H9 (cell line): ENCODE results near the gene FHIT. TPM values are rescaled to one million over a fixed set of nuclear protein-coding genes. Genes with fewer than 3 reads are reported as not detected.

Source experiments
- DNase-seq: peaks from one replicate; pipeline ENCODE4 v3.0.0-alpha.2; 2017
- H2AFZ ChIP-seq: one replicate; pipeline ENCODE4 v1.6.1; 2013; ENCODE audit warnings: mild to moderate bottlenecking, low read length, control low read depth, moderate library complexity
- H2AK5ac ChIP-seq: 2 replicates; pipeline ENCODE4 v1.6.1; 2013; ENCODE audit warnings: low read length, control low read depth, mixed read lengths; ENCODE audit not compliant: insufficient read length
- H2BK120ac ChIP-seq: one replicate; pipeline ENCODE4 v1.6.1; 2013; ENCODE audit warnings: low read depth, mild to moderate bottlenecking, low read length, control low read depth, inconsistent platforms; ENCODE audit not compliant: poor library complexity, severe bottlenecking
- H2BK12ac ChIP-seq: 2 replicates; pipeline ENCODE4 v1.6.1; 2013; ENCODE audit warnings: low read length, control low read depth, mixed read lengths, low read depth; ENCODE audit not compliant: insufficient read length
- H2BK15ac ChIP-seq: 2 replicates; pipeline ENCODE4 v1.6.1; 2013; ENCODE audit warnings: low read depth, low read length, control low read depth
- H2BK20ac ChIP-seq: one replicate; pipeline ENCODE4 v1.6.1; 2013; ENCODE audit warnings: low read depth, mild to moderate bottlenecking, low read length, control low read depth, inconsistent platforms; ENCODE audit not compliant: poor library complexity, severe bottlenecking
- H2BK5ac ChIP-seq: 2 replicates; pipeline ENCODE4 v1.6.1; 2013; ENCODE audit warnings: low read length, control low read depth, mixed read lengths; ENCODE audit not compliant: insufficient read length
- H3K14ac ChIP-seq: 2 replicates; pipeline ENCODE4 v1.6.1; 2013; ENCODE audit warnings: low read length, control low read depth; ENCODE audit not compliant: insufficient read depth
- H3K18ac ChIP-seq: 2 replicates; pipeline ENCODE4 v1.6.1; 2013; ENCODE audit warnings: low read depth, mild to moderate bottlenecking, mixed read lengths, low read length, control low read depth; ENCODE audit not compliant: insufficient read length
- H3K23ac ChIP-seq: 2 replicates; pipeline ENCODE4 v1.6.1; 2013; ENCODE audit warnings: low read length, control low read depth, mixed read lengths, low read depth; ENCODE audit not compliant: insufficient read length
- H3K23me2 ChIP-seq: 2 replicates; pipeline ENCODE4 v1.6.1; 2013; ENCODE audit warnings: low read depth, mild to moderate bottlenecking, mixed read lengths, low read length, control low read depth; ENCODE audit not compliant: insufficient read length, poor library complexity, severe bottlenecking
- H3K27ac ChIP-seq: 2 replicates; pipeline ENCODE4 v1.5.1; 2013; ENCODE audit warnings: low read length, control low read depth, mixed read lengths, low read depth; ENCODE audit not compliant: insufficient read length
- H3K27me3 ChIP-seq: 2 replicates; pipeline ENCODE4 v1.6.1; 2013; ENCODE audit warnings: low read length, control low read depth, inconsistent platforms; ENCODE audit not compliant: insufficient read depth
- H3K4ac ChIP-seq: 2 replicates; pipeline ENCODE4 v1.6.1; 2013; ENCODE audit warnings: low read depth, mild to moderate bottlenecking, control low read depth, inconsistent platforms, low read length, moderate library complexity
- H3K4me1 ChIP-seq: 2 replicates; pipeline ENCODE4 v1.6.1; 2013; ENCODE audit warnings: low read length, control low read depth, inconsistent platforms; ENCODE audit not compliant: insufficient read depth
- H3K4me2 ChIP-seq: 2 replicates; pipeline ENCODE4 v1.6.1; 2013; ENCODE audit warnings: low read length, control low read depth, mixed read lengths; ENCODE audit not compliant: insufficient read length, insufficient read depth
- H3K56ac ChIP-seq: 2 replicates; pipeline ENCODE4 v1.6.1; 2013; ENCODE audit warnings: low read depth, mild to moderate bottlenecking, mixed read lengths, low read length, control low read depth; ENCODE audit not compliant: insufficient read length
- H3K79me1 ChIP-seq: 2 replicates; pipeline ENCODE4 v1.6.1; 2013; ENCODE audit warnings: low read depth, mild to moderate bottlenecking, moderate library complexity, low read length, control low read depth, inconsistent platforms; ENCODE audit not compliant: insufficient read depth, poor library complexity, severe bottlenecking
- H3K79me2 ChIP-seq: 2 replicates; pipeline ENCODE4 v1.6.1; 2013; ENCODE audit warnings: low read length, control low read depth, inconsistent platforms; ENCODE audit not compliant: insufficient read depth
- H3K9ac ChIP-seq: 2 replicates; pipeline ENCODE4 v1.6.1; 2013; ENCODE audit warnings: low read length, control low read depth, mixed read lengths; ENCODE audit not compliant: insufficient read length; ENCODE audit errors: extremely low read depth
- H3K9me3 ChIP-seq: one replicate; pipeline ENCODE4 v1.6.1; 2013; ENCODE audit warnings: low read depth, low read length, inconsistent platforms; ENCODE audit not compliant: control insufficient read depth
- H3T11ph ChIP-seq: one replicate; pipeline ENCODE4 v1.6.1; 2013; ENCODE audit warnings: mild to moderate bottlenecking, low read length, control low read depth, inconsistent platforms
- H4K20me1 ChIP-seq: one replicate; pipeline ENCODE4 v1.6.1; 2013; ENCODE audit not compliant: control insufficient read depth, insufficient read length, insufficient read depth
- H4K5ac ChIP-seq: 2 replicates; pipeline ENCODE4 v1.6.1; 2013; ENCODE audit warnings: low read depth, mild to moderate bottlenecking, mixed read lengths, low read length, control low read depth; ENCODE audit not compliant: insufficient read length
- H4K8ac ChIP-seq: replicated peaks from 2 replicates; pipeline ENCODE4 v1.6.1; 2013; ENCODE audit warnings: low read length, control low read depth, mixed read lengths, low read depth; ENCODE audit not compliant: insufficient read length
- H4K91ac ChIP-seq: 2 replicates; pipeline ENCODE4 v1.6.1; 2013; ENCODE audit warnings: low read depth, mild to moderate bottlenecking, moderate library complexity, mixed read lengths, low read length, control low read depth; ENCODE audit not compliant: insufficient read length
- H3K27ac Mint-ChIP-seq, 3 experiments: 2 replicates in 2 of 3; 3 replicates in 1 of 3; pipeline ENCODE4 v1.8.0; 2020 to 2021; ENCODE audit warnings: mixed read lengths in 3 of 3, mild to moderate bottlenecking in 1 of 3, moderate library complexity in 1 of 3
- H3K27me3 Mint-ChIP-seq: 2 replicates; pipeline ENCODE4 v1.8.0; 2021; ENCODE audit warnings: low read depth, mild to moderate bottlenecking, moderate library complexity, mixed read lengths
- H3K36me3 Mint-ChIP-seq, 3 experiments: 2 replicates in 2 of 3; 3 replicates in 1 of 3; pipeline ENCODE4 v1.8.0; 2020 to 2021; ENCODE audit warnings: low read depth in 3 of 3, mixed read lengths in 3 of 3; ENCODE audit not compliant: insufficient read depth in 1 of 3
- H3K4me1 Mint-ChIP-seq, 2 experiments: 2 replicates each; pipeline ENCODE4 v1.8.0; 2020; ENCODE audit warnings: mixed read lengths in 2 of 2
- H3K4me3 Mint-ChIP-seq, 2 experiments: 2 replicates in 1 of 2; 3 replicates in 1 of 2; pipeline ENCODE4 v1.8.0; 2020 to 2021; ENCODE audit warnings: mild to moderate bottlenecking in 2 of 2, mixed read lengths in 2 of 2, moderate library complexity in 1 of 2
- H3K9me3 Mint-ChIP-seq, 2 experiments: 2 replicates in 1 of 2; 3 replicates in 1 of 2; pipeline ENCODE4 v1.8.0; 2020; ENCODE audit warnings: mild to moderate bottlenecking in 2 of 2, mixed read lengths in 2 of 2, moderate library complexity in 1 of 2
- CTCF ChIP-seq: fragments of 200-600 bp; sonication (generic); conservative IDR thresholded peaks from 3 replicates; pipeline ENCODE4 v1.8.0; 2021; ENCODE audit warnings: antibody characterized with exemption, mild to moderate bottlenecking
- WGBS: extraction: QIAGEN DNeasy Blood & Tissue Kit; methylation state at CpG from one replicate; pipeline ENCODE4 v1.1.7; 2013; ENCODE audit warnings: missing lambda C conversion rate, low lambda C conversion rate, mixed read lengths; ENCODE audit not compliant: insufficient read length; ENCODE audit errors: extremely low coverage; 5-methylcytosine and 5-hydroxymethylcytosine counted together
- total RNA-seq: library from RNA; stranded (reverse); gene quantifications from 2 replicates; pipeline ENCODE4 v1.2.1, GENCODE V29; 2021

The FHIT gene
- total RNA-seq, 1 experiment from 2014 or later, result 3.0 TPM

- no peaks in the 10 kb centered on the region; the same call in 1 of the 2 replicates for H3K79me2 ChIP-seq
- no peak overlapping the region for H4K91ac ChIP-seq
- Mint-ChIP-seq H3K27ac (no peak overlapping the region), H3K36me3 (no peaks in the 10 kb centered on the region), H3K4me3 (no peak overlapping the region), H3K4me1 (peaks cover 0 to 8% of the 10 kb centered on the region in 2 experiments; a peak in 2 of 4 replicates), H3K9me3 (no peaks in the 10 kb centered on the region), H3K27me3 (no peaks in the 10 kb centered on the region; the same call in 1 of the 2 replicates)
- H2AK5ac ChIP-seq, result no peak overlapping the region
- H3K79me1 ChIP-seq, result no peaks in the 10 kb centered on the region
- H4K20me1 ChIP-seq, result no peaks in the 10 kb centered on the region
- H2AFZ ChIP-seq, result no peak overlapping the region
- TF ChIP-seq CTCF, result no peak
- H3K9ac ChIP-seq, result no peak overlapping the region
- no peak for DNase-seq
- H3T11ph ChIP-seq, result no peak overlapping the region
- H3K23ac ChIP-seq, result no peak overlapping the region
- H2BK12ac ChIP-seq, result no peak overlapping the region
- no peaks in the 10 kb centered on the region for H3K23me2 ChIP-seq
- no peak overlapping the region for H3K4me2 ChIP-seq
- no peaks in the 10 kb centered on the region for H3K27me3 ChIP-seq
- no peak overlapping the region for H2BK5ac ChIP-seq
- H2BK15ac ChIP-seq, result no peak overlapping the region
- no peak overlapping the region for H3K27ac ChIP-seq
- H3K56ac ChIP-seq, result no peak overlapping the region
- H3K4me1 ChIP-seq, result no peaks in the 10 kb centered on the region
- no peak overlapping the region for H4K5ac ChIP-seq
- no peak overlapping the region for H4K8ac ChIP-seq
- no peak overlapping the region for H3K18ac ChIP-seq
- H3K14ac ChIP-seq, result no peak overlapping the region
- no peak overlapping the region for H2BK20ac ChIP-seq
- no peak overlapping the region for H3K4ac ChIP-seq
- no peaks in the 10 kb centered on the region for H3K9me3 ChIP-seq
- no CpG with 5 or more reads among the region's 3 CpGs for WGBS
- H2BK120ac ChIP-seq, result no peak overlapping the region
Measured at GRCh38 chr3:60070366-60070765, 1180.9 kb downstream of the FHIT start.
